Measurements from ENCODE around the gene ARHGAP32.

Gene ARHGAP32

GRCh38 chr11:128948583-128948982 is 243.5 kb downstream of the ARHGAP32 start:
- DNase-seq: no peak

- no peak for DNase-seq
These were observed 244.4 kb downstream of the ARHGAP32 start for GRCh38 chr11:128947773-128948172.

GRCh38 chr11:128946648-128947047 is 245.5 kb downstream of the ARHGAP32 start:
- no peak for DNase-seq

GRCh38 chr11:128943428-128943976 is 248.6 kb downstream of the ARHGAP32 start:
- no peak for DNase-seq

- no peak for DNase-seq
These were observed 249.2 kb downstream of the ARHGAP32 start, which contains the start of gene TP53AIP1 for GRCh38 chr11:128942817-128943427. TP53AIP1 (minus strand) TSS chr11:128942871; CDS start chr11:128937818, 5,053 bp downstream.

- DNase-seq: no peak
These were observed 249.9 kb downstream of the ARHGAP32 start for GRCh38 chr11:128942272-128942612.

- DNase-seq: no peak
These were observed 250.4 kb downstream of the ARHGAP32 start for GRCh38 chr11:128941573-128942271.

- no peak for DNase-seq
These were observed 251.0 kb downstream of the ARHGAP32 start for GRCh38 chr11:128941110-128941509.

- no peak for DNase-seq
These were observed 251.5 kb downstream of the ARHGAP32 start for GRCh38 chr11:128940603-128941002.

- DNase-seq: no peak
These were observed 252.0 kb downstream of the ARHGAP32 start for GRCh38 chr11:128940156-128940555.

- DNase-seq: no peak
These were observed 252.5 kb downstream of the ARHGAP32 start for GRCh38 chr11:128939591-128939990.

GRCh38 chr11:128938156-128938885 is 253.8 kb downstream of the ARHGAP32 start:
- DNase-seq: no peak

- DNase-seq: no peak
These were observed 254.6 kb downstream of the ARHGAP32 start for GRCh38 chr11:128937480-128937879.

- peak; percentile 32 for DNase-seq
These were observed 255.4 kb downstream of the ARHGAP32 start for GRCh38 chr11:128936606-128937251.

- DNase-seq: no peak
These were observed 257.2 kb downstream of the ARHGAP32 start for GRCh38 chr11:128934926-128935325.

- DNase-seq: no peak
These were observed 257.8 kb downstream of the ARHGAP32 start for GRCh38 chr11:128934351-128934750.

GRCh38 chr11:128933481-128934178 is 258.5 kb downstream of the ARHGAP32 start:
- no peak for DNase-seq

- DNase-seq: no peak
These were observed 260.5 kb downstream of the ARHGAP32 start for GRCh38 chr11:128931668-128932067.

GRCh38 chr11:128931066-128931465 is 261.1 kb downstream of the ARHGAP32 start:
- DNase-seq: no peak

GRCh38 chr11:128929991-128930390 is 262.1 kb downstream of the ARHGAP32 start:
- no peak for DNase-seq

- DNase-seq: no peak
These were observed 262.7 kb downstream of the ARHGAP32 start for GRCh38 chr11:128929468-128929867.

- no peak for DNase-seq
These were observed 263.7 kb downstream of the ARHGAP32 start for GRCh38 chr11:128928400-128928799.

Measured in NCI-H2107 (cell line).